Measurements from ENCODE around the gene EGFLAM. TPM values are rescaled to one million over a fixed set of nuclear protein-coding genes. Genes with fewer than 3 reads are reported as not detected.

EGFLAM gene
- total and polyA plus RNA-seq, 11 donors = 4.7 to 19.4 (median 8.0) TPM

GRCh38 chr5:38380537-38380936, 122.2 kb downstream of the EGFLAM start:
- Histone ChIP-seq H3K4me1 (peaks cover 0 to 5% (median 0%) of the 10 kb centered on the region in 12 donors), H3K36me3 (no peaks in the 10 kb centered on the region), H3K27me3 (peaks cover 0 to 9% (median 0%) of the 10 kb centered on the region in 9 donors), H3K4me3 (no peak overlapping the region), H3K9me3 (no peaks in the 10 kb centered on the region), H3K27ac (no peak overlapping the region)
- DNase-seq (no peak), ATAC-seq (no peak)
- 89 to 91% (median 90%) methylated on average over 4 of the region's 4 CpGs for WGBS, 4 donors
- TF ChIP-seq CTCF (IDR thresholded peaks at IDR 0.05) (no peak), POLR2A (IDR thresholded peaks at IDR 0.05) (no peak)
- intact Hi-C loops (cut with DNase I) = no loop called here

GRCh38 chr5:38381361-38381760, 123.0 kb downstream of the EGFLAM start:
- peaks cover 0 to 9% (median 0%) of the 10 kb centered on the region in 9 donors for H3K27me3 ChIP-seq
- H3K27ac ChIP-seq = no peak overlapping the region
- H3K9me3 ChIP-seq = no peaks in the 10 kb centered on the region
- TF ChIP-seq POLR2A (IDR thresholded peaks at IDR 0.05) (no peak), CTCF (IDR thresholded peaks at IDR 0.05) (no peak)
- DNase-seq (no peak), ATAC-seq (no peak)
- no peaks in the 10 kb centered on the region for H3K36me3 ChIP-seq
- no peak overlapping the region for H3K4me3 ChIP-seq
- intact Hi-C loops (cut with DNase I) = no loop called here
- peaks cover 0 to 5% (median 0%) of the 10 kb centered on the region in 12 donors for H3K4me1 ChIP-seq
- 87 to 94% (median 92%) methylated on average over 5 of the region's 5 CpGs for WGBS, 4 donors

- Histone ChIP-seq H3K4me1 (peaks cover 0 to 5% (median 0%) of the 10 kb centered on the region in 12 donors), H3K27me3 (peaks cover 0 to 9% (median 0%) of the 10 kb centered on the region in 9 donors), H3K36me3 (no peaks in the 10 kb centered on the region), H3K4me3 (no peak overlapping the region), H3K27ac (no peak overlapping the region), H3K9me3 (no peaks in the 10 kb centered on the region)
- DNase-seq = peak in 4 of 5 donors; percentile 40 to 56 (median 44)
- intact Hi-C loops (cut with DNase I) = loop anchor here in 1 of 10 donors (2.0 kb wide), 1 partner anchor 50 kb away; no protein-coding TSS in a partner anchor
- TF ChIP-seq POLR2A (IDR thresholded peaks at IDR 0.05) (no peak), CTCF (IDR thresholded peaks at IDR 0.05) (peak; percentile 63 to 89 (median 73))
- 39 to 42% (median 40%) methylated on average over 7 of the region's 7 CpGs for WGBS, 4 donors
- peak; percentile 67 to 95 (median 88) for ATAC-seq
Measured at GRCh38 chr5:38382898-38383297, 124.5 kb downstream of the EGFLAM start.

- ATAC-seq (no peak), DNase-seq (no peak)
- no peak overlapping the region for H3K27ac ChIP-seq
- 54 to 59% (median 57%) methylated on average over 3 of the region's 3 CpGs for WGBS, 4 donors
- H3K9me3 ChIP-seq = no peaks in the 10 kb centered on the region
- intact Hi-C loops (cut with DNase I) = loop anchor here in 1 of 10 donors (2.0 kb wide), 1 partner anchor 49 kb away; no protein-coding TSS in a partner anchor
- no peak for TF ChIP-seq POLR2A (IDR thresholded peaks at IDR 0.05)
- no peak for TF ChIP-seq CTCF (IDR thresholded peaks at IDR 0.05)
- H3K4me1 ChIP-seq = peaks cover 0 to 2% (median 0%) of the 10 kb centered on the region in 12 donors
- H3K27me3 ChIP-seq = peaks cover 0 to 3% (median 0%) of the 10 kb centered on the region in 9 donors
- no peaks in the 10 kb centered on the region for H3K36me3 ChIP-seq
- H3K4me3 ChIP-seq = no peak overlapping the region
Measured at GRCh38 chr5:38383701-38384100, 125.3 kb downstream of the EGFLAM start.

Data from heart left ventricle (tissue), 16 donors.